Dedifferentiated amniotic fluid mesenchymal stem cell (primary cell): Measurements from ENCODE around the gene TNFRSF11A.

Source experiments
- DNase-seq: peaks from one replicate; pipeline ENCODE4 v3.0.0-alpha.2; 2016; ENCODE audit errors: extremely low spot score

TNFRSF11A gene

DNA sequence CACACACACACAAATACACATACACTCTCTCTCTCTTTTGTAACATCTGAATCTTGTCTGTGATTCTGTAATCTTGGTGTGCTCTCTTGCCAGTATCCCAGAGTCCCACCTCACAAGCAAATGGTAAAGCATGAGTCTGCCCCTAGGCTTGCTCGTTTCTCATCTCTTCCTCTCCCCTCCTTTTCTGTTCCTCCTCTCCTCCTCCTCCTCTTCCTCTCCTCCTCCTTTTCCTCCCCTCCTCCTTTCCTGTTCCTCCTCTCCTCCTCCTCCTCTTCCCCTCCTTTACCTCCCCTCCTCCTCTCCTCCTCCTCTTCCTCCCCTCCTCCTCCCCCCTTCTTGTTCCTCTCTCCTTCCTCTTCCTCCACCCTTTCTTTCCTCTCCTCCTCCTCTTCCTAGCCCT, 59.0 kb downstream of the TNFRSF11A start:
- DNase-seq: no peak

DNA sequence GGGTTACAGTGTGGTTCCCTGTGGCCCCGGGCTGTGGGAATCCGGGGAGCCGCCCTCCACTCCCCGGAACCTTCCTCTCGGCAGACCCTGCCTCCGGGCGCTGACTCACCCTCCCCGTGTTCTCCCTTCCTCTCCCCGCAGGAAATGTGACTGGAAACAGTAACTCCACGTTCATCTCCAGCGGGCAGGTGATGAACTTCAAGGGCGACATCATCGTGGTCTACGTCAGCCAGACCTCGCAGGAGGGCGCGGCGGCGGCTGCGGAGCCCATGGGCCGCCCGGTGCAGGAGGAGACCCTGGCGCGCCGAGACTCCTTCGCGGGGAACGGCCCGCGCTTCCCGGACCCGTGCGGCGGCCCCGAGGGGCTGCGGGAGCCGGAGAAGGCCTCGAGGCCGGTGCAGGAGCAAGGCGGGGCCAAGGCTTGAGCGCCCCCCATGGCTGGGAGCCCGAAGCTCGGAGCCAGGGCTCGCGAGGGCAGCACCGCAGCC, 59.5 kb downstream of the TNFRSF11A start:
- DNase-seq: no peak

DNA sequence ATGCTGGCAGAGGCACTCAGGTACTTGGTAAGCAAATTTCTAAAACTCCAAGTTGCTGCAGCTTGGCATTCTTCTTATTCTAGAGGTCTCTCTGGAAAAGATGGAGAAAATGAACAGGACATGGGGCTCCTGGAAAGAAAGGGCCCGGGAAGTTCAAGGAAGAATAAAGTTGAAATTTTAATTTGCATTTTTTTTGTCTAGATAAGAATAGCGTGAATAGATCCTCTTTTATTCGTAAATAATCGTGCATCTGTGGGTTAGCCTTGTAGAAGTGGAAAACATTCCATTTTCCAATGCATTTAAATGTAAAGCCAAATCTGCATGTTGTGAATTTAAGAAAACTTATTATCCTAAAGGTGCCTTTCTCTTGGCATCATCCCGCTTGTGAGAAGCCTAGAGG, 61.0 kb downstream of the TNFRSF11A start:
- no peak for DNase-seq

DNA sequence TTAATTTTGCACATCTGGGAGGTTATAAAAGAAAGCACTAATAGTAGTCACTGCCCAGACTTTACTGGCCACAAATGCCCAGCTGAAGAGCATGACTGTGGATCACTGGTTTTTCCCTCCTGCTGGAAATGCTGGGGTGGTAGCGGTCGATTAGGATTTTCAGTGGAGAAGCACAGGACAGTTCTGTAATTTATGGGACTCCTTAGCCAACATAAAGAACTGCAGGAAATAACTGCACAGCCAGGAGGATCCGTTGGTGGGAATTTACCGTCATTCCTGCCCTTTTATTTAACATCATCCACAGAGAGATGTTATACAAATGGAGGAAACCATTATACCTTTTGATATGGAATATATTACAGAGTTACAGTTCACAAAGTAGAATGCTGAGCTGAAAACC, 61.5 kb downstream of the TNFRSF11A start:
- no peak for DNase-seq

DNA sequence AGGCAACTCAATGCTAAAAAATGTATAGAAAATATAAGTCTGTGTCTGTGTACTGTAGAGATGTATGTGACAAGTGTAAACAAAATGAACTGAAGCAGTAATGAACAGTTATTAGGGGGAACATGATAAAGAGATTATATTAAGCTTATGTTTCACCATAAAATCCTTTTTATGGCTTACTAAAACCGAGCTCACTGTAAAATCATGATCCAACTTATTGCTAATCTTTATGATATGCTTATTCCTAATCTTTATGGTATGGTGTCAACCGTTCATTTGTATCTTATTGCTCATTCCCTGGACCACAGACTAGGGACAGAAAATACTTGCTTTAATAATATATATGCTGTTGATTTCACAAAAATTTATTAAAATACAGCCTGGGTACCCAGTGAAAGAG, 62.1 kb downstream of the TNFRSF11A start:
- no peak for DNase-seq

DNA sequence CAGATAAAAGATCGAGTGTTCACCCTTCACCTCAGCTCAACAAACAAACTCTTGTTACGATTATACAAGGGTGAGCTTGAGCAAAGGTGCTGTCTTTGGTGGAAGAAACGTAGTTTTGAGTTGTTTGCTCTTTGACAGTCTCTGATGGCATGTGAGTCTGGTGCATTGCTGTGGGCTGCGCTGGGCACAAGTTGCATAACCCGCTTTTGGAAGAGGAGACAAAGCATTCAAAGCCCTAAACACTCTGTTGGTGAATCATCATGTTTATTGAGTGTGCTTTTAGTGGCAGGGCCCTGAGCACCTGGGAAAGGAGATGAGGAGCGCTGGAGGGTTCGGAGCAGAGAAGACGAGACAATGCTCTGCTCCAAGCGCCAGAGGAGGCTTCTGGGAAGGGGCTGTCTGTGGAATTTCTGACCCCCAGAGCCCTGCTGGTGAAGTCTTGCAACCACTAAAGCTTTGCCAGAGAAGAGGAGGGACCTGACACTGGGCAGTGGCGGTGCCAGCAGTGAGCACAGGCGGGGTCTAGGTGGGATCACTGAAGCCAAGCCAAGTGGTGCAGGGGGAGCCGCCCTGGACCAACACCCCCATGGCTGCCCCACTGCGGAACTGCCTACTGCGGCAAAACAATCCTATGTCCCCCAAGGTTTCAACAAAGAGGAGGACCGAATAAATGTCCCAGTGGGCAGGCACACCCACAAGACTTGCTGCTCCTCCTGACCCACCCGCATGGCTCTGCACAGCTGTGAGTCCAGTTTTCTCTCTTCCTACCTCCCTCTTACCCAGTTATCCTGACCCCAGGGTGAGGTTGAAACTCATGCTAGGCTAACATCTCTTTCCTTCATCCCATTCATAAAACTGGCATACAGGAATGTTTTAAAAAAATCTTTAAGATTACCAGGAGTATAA, 64.0 kb downstream of the TNFRSF11A start:
- no peak for DNase-seq

DNA sequence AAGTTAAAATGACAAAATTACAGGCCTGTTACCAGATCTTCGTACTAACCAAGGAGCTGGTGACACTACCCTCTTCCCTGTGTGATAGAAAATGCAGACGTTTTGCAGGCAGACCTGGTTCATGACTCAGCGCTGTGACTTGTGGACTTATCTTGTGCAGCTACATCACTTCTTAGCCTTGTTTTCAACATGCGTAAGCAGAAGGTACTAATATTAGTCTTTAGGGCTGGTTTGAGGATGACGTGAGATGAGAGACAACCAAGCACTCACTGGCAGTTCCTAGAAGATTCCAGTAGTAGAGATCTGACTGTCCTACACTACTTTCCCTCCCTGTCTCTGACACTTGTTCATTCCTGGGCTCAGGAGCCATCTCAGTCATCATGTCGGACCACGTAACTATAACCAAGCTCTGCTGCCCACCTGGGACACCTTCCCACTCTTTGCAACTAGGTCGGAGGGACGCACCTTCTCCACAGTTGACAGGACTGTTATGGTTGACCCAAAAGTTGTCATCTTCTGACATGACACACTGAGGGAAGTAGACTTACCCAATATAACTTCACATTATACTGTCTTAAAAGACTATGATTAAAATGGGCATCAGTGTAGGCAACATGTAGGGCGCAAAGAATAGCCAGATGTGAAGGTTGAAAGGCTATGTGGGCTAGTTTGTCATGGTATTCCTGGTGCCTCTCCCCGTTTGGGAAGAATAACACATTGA, 64.8 kb downstream of the TNFRSF11A start:
- no peak for DNase-seq

DNA sequence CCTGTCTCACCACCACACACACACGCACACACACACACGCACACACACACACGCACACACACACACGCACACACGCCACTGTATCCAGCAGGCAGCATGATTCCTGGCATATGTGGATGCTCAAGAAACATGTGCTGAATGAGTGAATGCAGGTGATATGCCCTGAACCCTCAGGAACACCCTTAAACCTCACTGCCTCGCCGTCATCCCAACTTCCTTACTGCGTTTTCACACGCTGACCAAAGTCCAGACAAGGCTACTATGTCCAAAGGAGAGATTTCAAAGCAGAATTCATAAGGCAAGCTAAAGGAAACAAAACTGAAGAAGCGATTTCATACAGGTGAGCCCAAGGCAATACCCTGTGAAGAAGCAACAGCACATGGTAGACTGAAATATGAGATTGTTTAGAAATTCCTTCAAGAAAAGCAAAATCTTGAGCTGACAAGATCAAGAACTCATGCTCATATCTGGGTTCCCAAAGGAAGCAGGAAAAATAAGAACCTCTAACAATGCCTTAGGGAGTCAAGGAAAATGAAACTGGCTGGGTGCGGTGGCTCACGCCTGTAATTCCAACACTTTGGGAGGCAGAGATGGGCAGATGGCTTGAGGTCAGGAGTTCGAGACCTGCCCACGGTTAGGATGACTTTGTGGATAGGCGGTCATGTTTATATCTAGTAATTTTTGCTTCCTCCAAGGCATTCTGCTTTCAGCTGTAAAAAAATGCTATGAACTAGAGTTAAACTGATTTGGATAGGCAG, 69.1 kb downstream of the TNFRSF11A start:
- no peak for DNase-seq

DNA sequence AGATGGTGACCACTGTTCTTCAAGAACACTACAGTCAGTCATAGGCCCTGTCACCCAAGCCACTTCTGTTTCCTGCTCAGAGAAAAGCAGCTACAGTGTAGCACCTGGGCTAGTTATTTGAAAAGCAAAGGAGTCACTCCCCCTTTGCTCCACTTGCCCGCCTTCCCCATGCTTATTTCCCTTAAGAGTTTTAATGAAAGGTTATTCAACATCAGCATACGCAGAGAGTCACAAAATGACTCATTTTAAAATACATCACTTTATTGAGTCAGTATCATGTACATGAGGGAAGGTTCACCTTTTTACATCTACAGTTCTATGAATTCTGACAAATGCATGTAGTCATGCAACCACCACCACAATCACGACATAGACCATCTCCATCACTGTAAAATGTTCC, 71.3 kb downstream of the TNFRSF11A start:
- no peak for DNase-seq

DNA sequence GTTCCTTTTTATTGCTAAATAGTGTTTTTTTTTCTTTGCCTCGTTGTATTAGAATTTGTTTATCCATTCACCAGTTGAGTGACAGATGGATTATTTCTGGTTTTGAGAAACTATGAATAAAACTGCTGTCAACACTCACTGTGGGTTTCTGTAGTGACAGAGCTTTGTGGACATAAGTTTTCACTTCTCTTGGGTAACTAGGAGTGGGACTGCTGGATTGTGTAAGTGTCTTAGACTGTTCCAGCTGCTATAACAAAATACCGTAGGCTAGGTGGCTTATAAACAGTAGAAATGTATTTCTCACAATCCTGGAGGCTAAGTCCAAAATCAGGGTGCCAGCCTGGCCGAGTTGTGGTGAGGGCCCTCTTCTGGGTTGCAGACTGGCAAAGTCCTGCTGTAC, 71.9 kb downstream of the TNFRSF11A start:
- DNase-seq: no peak

DNA sequence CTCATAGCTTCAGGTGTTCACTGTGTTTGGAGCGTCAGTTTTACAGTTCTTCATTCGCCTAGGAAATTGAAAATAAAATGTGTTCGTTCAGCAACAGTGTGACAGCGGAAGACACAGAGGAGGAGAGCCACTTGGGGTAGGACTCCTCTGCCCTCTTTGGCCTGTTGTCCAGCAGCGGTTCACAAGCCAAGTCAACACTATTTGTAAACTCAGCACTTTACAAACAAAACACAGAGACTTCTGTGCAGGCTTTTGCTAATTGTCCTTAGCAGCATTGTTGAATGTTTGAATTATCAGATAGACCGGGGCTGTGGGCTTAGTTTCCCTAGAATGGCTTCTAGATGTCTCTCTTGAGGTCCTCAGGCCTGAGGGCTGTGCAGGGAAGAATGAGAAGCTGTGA, 73.2 kb downstream of the TNFRSF11A start:
- no peak for DNase-seq

DNA sequence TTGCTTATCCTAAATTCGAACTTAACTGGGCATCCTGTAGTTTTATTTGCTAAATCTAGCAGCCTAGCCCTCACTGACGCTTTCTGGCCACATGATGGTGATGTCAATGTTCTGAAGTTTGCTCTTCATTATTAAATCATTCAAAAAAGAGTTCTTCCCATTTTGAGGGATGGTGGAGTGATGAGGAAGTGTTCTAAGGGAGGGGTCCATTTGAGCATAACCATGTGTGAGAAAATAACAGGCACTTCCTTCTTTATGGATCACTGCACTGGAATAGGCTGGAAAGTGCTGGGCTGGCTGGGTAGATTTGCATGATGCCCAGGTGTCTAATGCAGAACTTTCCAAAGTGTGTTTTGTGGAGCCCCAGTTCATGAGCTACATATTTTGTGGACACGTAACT, 74.2 kb downstream of the TNFRSF11A start:
- no peak for DNase-seq

DNA sequence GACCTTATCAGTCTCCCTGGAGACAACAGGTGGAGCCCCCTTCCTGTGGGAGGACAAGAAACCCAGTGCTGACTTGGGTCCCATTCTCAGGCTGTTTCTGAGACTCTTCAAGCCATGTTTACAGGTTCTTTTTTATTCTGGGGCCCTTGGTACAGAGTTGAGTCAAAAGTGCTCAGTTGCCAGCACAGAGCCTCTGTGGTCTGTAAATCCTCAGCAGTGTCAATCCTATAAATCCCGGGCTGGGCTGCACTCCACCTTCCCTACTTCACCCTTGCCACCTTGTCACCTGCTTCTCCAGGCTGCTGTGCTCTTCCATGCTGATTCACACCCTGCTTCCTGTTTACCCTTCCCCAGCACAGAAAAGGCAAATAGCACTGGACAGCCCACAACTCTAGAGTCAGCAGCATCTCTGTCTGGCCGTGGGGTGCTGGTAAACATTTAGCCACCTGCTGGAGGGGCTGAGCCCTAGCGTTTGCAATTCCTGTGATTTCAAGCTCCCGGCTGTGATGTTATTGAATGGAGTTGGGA, 74.7 kb downstream of the TNFRSF11A start:
- no peak for DNase-seq

DNA sequence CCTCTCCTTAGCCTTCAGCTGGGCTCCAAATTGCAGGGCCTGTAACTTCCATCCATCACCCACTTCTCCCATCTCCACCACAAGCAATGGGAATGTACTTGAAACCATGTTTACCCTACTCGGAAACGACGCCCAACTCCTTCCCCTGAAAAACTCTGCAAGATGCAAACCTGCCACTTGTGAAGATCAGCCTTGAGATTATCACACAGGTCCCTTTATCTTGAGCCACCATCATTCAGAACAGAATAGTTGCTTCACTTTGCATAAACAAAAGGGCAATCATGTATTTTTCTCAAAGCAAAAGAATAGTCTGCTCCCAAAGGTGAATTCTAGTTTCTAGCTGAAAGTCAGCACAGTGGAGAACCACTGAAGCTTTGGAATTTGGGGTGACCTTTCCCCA, 75.8 kb downstream of the TNFRSF11A start:
- DNase-seq: no peak

DNA sequence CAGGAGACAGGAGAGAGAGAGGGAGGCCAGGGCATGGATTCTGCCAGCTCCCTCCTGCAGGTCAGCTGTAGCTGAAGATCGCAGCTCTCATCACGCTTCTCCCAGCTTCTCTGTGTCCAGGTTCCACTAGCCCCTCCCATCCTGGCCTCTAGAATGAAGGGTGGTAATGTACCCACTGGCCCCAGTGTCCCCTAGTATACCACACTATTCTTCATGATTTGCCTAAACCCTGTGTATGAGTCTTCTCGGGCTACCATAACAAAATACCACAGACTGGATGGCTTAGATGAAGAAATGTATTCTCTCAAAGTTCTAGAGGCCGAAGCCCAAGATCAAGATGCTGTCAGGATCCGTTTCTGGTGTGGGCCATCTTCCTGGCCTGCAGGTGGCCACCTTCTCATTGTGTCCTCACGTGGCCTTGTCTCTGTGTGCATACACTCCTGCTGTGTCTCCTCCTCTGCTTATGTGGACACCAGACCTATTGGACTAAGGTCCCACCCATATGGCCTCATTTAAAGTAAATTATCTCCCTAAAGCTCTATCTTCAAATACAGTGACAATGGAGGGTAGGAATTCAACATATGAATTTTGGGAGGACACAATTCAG, 77.3 kb downstream of the TNFRSF11A start:
- DNase-seq: no peak

DNA sequence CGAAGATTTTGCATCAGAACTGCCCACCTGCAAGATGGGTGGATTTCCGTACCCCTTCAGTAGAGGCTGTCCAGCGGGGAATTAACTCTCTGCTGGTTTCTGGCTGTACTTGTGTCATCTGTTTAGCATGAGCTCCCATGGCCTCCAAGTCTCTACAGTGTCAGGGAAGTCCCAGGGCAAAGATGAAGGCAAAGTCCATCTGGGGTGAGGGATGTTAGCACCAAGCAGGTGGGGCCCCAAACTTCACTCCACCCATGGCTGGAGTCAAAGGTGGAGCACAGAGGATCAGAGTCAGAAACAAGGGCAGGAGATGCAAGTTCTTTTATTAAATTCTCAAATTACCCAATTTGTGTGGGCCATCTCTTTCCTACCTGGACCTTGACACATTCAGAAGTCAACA, 78.0 kb downstream of the TNFRSF11A start:
- no peak for DNase-seq

DNA sequence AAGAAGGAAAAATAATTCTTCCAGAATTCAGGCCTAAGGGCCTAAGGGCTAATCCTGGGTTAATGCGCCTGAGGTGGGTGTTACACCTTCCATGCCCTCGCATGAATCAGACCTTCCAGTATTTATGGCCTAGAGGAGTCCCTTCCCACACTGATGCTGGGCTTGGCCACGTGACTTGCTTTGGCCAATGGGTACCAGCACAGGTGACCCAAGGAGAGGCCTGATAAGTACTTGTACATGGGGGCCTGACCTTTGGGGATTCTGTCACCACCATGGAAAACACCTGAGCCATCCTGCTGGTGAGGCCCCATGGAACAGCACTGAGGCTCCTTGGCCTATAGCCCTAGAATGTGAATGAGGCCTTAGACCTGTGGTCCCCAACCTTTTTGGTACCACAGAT, 79.8 kb downstream of the TNFRSF11A start:
- no peak for DNase-seq

DNA sequence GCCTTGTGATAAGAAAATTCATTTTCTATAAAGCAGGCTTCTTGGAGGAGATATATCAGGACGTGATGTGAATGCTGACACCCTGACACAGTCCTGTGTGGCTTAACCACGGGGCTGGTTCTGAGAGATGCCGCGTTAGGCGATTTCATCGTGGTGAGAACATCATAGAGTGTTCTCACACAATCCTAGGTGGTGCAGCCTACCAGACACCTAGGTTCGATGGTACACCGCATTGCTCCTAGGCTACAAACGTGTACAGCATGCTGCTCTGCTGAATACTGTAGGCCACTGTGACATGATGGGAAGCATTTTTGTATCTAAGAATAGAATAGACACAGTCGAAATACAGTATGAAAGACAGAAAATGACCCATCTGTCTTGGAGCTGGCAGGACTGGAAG, 82.5 kb downstream of the TNFRSF11A start:
- no peak for DNase-seq

DNA sequence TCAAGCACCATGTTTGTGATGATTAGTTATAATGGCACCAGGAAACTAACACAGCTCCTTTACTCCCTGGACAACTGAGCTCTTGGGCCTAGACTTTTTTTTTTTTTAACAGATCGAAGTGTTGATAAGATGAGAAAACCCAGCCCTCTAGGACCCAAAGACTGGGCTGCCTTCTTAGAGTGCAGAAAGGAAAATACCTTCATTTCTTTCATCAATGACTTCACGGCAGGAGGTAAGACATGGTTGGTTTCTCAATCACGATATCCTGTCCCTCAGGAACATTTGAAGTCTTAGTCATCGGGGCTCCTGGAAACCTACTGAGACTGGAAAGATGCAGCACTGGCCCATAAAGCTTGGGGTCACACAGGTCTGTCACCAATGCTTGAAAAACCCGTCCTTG, 84.7 kb downstream of the TNFRSF11A start:
- no peak for DNase-seq

DNA sequence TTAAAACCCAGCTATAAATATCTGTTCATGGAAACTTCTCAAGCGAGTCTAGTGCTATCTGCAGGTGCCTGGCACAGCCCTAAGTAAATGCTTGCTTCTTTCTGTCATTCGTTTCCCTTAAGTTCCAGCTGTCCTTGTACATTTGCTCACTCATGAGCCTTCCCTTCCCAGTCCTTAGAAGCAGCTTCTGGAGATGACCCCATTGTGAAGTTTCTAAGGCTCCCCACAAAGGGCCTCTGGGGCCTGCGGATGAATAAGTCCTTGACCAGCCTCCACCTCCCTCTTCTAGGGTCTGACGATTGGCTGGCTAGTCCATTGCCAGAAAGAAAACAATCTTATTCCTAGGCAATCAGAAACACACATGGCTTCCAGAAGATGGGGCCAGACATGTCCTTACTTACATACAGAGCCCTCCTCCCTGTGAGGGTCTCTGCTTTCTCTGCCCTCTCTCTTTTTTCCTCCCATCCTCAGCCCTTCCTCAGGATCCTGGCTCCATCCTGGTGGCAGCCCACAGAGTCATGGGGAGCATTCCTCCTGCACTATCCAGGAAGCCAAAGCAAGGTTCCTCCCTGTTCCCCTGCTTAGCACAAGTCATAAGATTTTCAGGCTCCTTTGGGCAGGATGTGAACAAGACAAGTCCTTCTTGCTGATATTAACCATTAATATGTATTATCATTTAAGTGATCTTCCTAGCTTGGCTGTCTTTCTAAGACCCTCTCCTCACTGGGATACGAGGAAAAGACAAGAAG, 87.3 kb downstream of the TNFRSF11A start:
- no peak for DNase-seq

DNA sequence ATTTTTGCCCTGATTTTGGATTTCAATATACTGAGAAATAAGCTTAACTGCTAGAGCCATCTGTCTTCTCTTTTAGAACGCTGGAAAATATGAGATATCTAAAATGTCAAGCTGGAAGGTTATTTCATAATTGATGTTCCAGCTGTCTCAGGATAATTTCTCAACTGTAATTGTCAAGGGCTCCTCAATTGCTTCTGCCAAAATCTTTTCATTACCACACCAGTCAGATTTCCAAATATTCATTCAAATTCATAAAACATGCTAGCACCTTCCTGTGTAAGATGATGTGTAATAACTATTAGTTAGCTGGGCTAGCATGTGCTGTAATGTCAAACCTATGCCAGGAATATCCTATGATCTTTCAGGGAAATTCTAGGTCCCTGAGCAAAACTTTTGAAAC, 88.1 kb downstream of the TNFRSF11A start:
- DNase-seq: no peak
